Fibroblast of the aortic adventitia (primary cell): ENCODE data around the gene KIF5C. TPM values are rescaled to one million over a fixed set of nuclear protein-coding genes. Genes with fewer than 3 reads are reported as not detected.

Source experiments
- DNase-seq: peaks from one replicate; pipeline ENCODE4 v3.0.0-alpha.2; 2010; ENCODE audit warnings: low read depth
- H3K4me3 ChIP-seq: 2 replicates; pipeline ENCODE4 v1.5.1; 2011; ENCODE audit warnings: low read depth, mild to moderate bottlenecking, control low read depth, low read length, moderate library complexity
- total RNA-seq: library from RNA; depleted of rRNA; stranded (reverse); fragments of >200 nt; gene quantifications from 2 replicates; pipeline ENCODE4 v1.2.3, GENCODE V29; 2012; ENCODE audit warnings: low replicate concordance
- TF ChIP-seq, protein P1 (sequence below): IDR thresholded peaks from 2 replicates; pipeline ENCODE4 v1.5.1; 2011; ENCODE audit warnings: mild to moderate bottlenecking, low read length, control low read depth, inconsistent platforms; ENCODE audit not compliant: insufficient read depth

Gene KIF5C
- total RNA-seq, 1 donor = 0.09 TPM

DNA sequence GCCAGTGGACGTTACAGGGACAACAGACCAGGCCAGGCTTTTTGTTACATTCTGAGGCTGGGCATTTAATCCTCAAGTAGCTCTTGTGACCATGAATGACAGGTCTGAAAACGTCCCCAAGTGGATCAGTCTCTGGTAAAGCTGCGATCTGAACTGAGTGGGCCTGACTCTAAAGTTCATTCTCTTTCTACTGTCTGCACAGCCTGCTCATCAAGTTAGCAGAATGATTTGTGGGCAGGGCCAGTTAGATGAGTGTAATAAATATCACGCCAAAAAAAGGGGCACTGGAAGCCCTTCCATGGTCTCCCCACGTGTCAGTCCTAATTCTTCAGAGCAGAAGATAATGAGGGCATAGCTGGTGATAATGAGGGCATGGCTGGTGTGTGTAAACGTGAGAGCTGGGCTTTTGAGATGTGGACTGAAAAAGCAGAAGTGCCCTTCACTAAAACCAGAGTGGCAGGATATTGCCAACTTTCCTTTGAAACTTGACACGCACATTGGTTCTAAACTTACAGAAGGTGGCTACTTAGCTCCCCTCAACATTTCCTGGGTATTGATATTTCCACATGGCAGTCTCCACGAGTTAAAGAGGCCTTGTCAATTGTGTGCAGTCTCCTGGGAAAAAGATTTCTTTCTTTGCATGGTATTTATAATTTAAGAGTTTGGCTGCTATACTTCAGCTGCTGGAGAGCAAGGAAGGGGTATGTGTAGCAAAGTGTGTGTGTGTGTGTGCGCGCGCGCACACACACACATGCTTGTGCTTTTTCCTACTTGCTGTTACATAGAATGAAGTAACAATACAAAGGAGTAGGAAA is 90.8 kb downstream of the KIF5C start:
- TF ChIP-seq, protein P1, sequence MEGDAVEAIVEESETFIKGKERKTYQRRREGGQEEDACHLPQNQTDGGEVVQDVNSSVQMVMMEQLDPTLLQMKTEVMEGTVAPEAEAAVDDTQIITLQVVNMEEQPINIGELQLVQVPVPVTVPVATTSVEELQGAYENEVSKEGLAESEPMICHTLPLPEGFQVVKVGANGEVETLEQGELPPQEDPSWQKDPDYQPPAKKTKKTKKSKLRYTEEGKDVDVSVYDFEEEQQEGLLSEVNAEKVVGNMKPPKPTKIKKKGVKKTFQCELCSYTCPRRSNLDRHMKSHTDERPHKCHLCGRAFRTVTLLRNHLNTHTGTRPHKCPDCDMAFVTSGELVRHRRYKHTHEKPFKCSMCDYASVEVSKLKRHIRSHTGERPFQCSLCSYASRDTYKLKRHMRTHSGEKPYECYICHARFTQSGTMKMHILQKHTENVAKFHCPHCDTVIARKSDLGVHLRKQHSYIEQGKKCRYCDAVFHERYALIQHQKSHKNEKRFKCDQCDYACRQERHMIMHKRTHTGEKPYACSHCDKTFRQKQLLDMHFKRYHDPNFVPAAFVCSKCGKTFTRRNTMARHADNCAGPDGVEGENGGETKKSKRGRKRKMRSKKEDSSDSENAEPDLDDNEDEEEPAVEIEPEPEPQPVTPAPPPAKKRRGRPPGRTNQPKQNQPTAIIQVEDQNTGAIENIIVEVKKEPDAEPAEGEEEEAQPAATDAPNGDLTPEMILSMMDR = no peak
- no peak overlapping the region for H3K4me3 ChIP-seq
- DNase-seq = no peak

DNA sequence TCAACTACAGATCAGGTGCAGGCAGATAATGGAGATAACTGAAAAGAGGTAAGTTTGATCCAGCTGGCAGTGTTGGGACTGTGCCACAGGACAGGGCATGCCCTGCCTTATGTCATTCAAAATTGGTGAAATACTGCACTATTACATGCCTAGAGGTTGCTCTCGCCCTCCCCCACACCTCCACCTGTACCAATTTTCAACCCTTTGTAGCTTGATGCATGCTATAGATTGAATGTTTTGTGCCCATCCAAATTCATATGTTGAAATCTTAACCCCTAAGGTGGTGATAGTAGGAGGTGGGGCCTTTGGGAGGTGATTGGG is 91.4 kb downstream of the KIF5C start:
- H3K4me3 ChIP-seq = no peak overlapping the region
- DNase-seq = no peak
- TF ChIP-seq, protein P1 = no peak

DNA sequence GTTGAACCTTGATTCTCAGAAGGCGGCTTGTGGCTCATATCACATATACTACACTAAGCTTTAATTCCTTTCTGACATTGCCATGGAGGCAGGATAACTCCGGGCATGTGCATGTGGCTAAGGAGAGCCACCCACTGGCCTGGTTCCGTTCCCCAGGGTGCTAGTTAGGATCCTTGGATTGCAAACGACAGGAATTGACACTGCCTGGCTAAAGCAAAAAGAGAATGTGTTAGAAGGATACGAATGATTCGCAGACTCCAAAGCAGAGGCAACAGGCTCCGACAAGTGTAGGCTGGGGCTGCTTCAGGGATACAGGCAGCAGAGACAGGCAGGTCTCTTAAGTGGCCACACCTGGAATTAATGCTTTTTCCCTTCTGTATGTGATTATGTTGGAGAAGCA is 92.0 kb downstream of the KIF5C start:
- TF ChIP-seq, protein P1 = no peak

DNA sequence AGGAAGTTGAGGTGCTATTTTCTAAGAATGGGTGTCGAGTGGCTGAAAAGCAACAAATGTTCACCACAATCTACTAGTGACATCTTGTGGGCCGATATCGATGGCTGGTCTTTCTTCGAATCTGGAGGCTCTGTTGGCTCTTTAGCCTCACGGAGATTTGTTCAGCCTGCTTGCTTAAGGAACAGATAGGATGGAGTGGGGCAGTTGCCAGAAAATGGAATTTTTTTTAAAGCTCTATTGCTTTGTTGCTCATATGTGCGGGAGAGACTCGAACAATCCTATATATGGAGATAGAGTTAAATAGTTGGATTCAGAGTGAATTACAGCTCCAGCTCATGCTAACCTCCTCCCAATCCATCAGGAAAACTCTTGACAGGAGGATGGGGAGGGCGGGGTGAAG is 92.6 kb downstream of the KIF5C start:
- TF ChIP-seq, protein P1 = peak; percentile 12
- H3K4me3 ChIP-seq = no peak overlapping the region
- DNase-seq = peak; percentile 14

More for the DNA sequence above, 92.0 kb downstream of the KIF5C start:
- no peak for DNase-seq
- no peak overlapping the region for H3K4me3 ChIP-seq

DNA sequence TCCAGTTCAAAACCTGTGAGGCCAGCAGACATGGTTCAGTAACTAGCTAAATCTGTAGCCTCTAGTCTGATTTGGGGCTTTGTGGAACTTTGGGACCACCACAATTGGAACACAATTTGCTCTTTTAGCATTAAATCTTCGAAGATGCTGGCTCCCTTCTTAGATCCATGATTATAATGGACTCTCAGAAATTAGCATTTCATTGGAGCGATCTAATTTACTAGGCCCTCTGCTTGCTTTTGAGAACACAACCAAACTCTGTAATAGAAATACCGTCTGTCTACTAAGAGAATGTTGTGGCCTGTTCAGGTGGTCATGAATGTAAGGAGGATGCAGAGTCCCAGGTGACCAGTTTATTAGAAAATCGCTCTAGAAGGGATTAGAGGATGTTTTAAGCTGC is 93.3 kb downstream of the KIF5C start:
- H3K4me3 ChIP-seq = no peak overlapping the region
- no peak for DNase-seq
- TF ChIP-seq, protein P1 = no peak

DNA sequence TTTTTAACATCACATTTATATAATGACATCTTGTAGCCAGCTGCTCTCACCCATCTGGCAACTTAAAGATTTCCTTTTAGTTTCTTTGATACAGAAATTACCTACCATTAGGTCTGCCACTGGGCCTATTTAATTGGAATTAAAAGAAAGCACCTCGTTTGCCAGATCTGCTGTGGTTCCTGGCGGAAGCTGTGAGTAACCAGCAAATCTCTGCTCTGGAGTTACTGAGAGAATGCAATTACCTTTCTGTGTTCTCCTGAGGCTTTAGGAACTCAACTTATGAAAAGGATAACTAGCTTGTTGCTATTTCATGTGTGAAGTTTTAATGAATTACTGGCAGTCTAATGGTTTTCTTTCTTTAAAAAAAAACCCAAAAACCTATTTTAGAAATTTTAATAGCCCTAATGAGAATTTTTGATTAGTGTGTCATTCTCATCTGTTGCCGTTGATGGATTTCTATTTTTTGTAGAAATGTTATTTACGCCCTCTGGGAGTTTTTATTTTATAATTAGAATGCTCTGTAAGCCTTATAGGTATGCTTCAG is 93.8 kb downstream of the KIF5C start:
- H3K4me3 ChIP-seq = no peak overlapping the region
- TF ChIP-seq, protein P1 = no peak
- DNase-seq = no peak
